Neuronal stem cell (in vitro differentiated cells): ENCODE measurements around the gene ZNF778.

Experiments
- DNase-seq: peaks from one replicate; pipeline ENCODE4 v3.0.0-alpha.2; 2013; ENCODE audit warnings: low spot score
- H2AFZ ChIP-seq: one replicate; pipeline ENCODE4 v1.6.1; 2013; ENCODE audit warnings: mild to moderate bottlenecking, low read length, inconsistent platforms
- H2AK5ac ChIP-seq: 2 replicates; pipeline ENCODE4 v1.6.1; 2013; ENCODE audit warnings: low read depth, mild to moderate bottlenecking, inconsistent platforms, low read length, moderate library complexity, mixed read lengths
- H2BK120ac ChIP-seq: 2 replicates; pipeline ENCODE4 v1.6.1; 2013; ENCODE audit warnings: low read depth, mild to moderate bottlenecking, inconsistent platforms, low read length, moderate library complexity, mixed read lengths
- H2BK12ac ChIP-seq: one replicate; pipeline ENCODE4 v1.6.1; 2013; ENCODE audit warnings: low read length, inconsistent platforms
- H2BK15ac ChIP-seq: 2 replicates; pipeline ENCODE4 v1.6.1; 2013; ENCODE audit warnings: mild to moderate bottlenecking, low read length, inconsistent platforms, mixed read lengths
- H2BK5ac ChIP-seq: one replicate; pipeline ENCODE4 v1.6.1; 2013; ENCODE audit warnings: inconsistent platforms, mild to moderate bottlenecking, low read length, moderate library complexity
- H3K14ac ChIP-seq: one replicate; pipeline ENCODE4 v1.6.1; 2013; ENCODE audit warnings: low read length, inconsistent platforms
- H3K18ac ChIP-seq: 2 replicates; pipeline ENCODE4 v1.6.1; 2013; ENCODE audit warnings: low read length, inconsistent platforms
- H3K23ac ChIP-seq: 2 replicates; pipeline ENCODE4 v1.6.1; 2013; ENCODE audit warnings: low read depth, mild to moderate bottlenecking, mixed read lengths, low read length, inconsistent platforms; ENCODE audit not compliant: poor library complexity
- H3K27ac ChIP-seq: replicated peaks from 3 replicates; pipeline ENCODE4 v1.5.1; 2013; ENCODE audit warnings: low read length, inconsistent platforms
- H3K27me3 ChIP-seq, 3 experiments: 2 replicates each; pipeline ENCODE4 v1.6.1; 2013; ENCODE audit warnings: low read length in 3 of 3, mild to moderate bottlenecking in 2 of 3, inconsistent platforms in 1 of 3, low read depth in 1 of 3, mixed read lengths in 1 of 3, moderate library complexity in 1 of 3; ENCODE audit not compliant: control insufficient read depth in 3 of 3, insufficient read depth in 3 of 3
- H3K36me3 ChIP-seq, 2 donors: replicated peaks in 1 of 2; 2 replicates each; pipeline ENCODE4 v1.6.1; 2013; ENCODE audit warnings: low read length in 2 of 2; ENCODE audit not compliant: control insufficient read depth in 2 of 2, insufficient read depth in 2 of 2
- H3K4ac ChIP-seq: 2 replicates; pipeline ENCODE4 v1.6.1; 2013; ENCODE audit warnings: inconsistent platforms, mild to moderate bottlenecking, low read length, moderate library complexity
- H3K4me1 ChIP-seq, 2 donors: 1 replicate in 1 of 2; 2 replicates in 1 of 2; pipeline ENCODE4 v1.6.1; 2013; ENCODE audit warnings: low read length in 2 of 2, low read depth in 1 of 2; ENCODE audit not compliant: control insufficient read depth in 2 of 2, insufficient read depth in 1 of 2
- H3K4me2 ChIP-seq: one replicate; pipeline ENCODE4 v1.6.1; 2013; ENCODE audit warnings: mild to moderate bottlenecking, low read length, inconsistent platforms; ENCODE audit not compliant: insufficient read depth, poor library complexity, severe bottlenecking
- H3K4me3 ChIP-seq, 2 donors: 2 replicates each; pipeline ENCODE4 v1.5.1; 2013; ENCODE audit warnings: low read length in 2 of 2, mild to moderate bottlenecking in 2 of 2, inconsistent platforms in 1 of 2, moderate library complexity in 1 of 2
- H3K79me1 ChIP-seq: one replicate; pipeline ENCODE4 v1.6.1; 2013; ENCODE audit warnings: low read depth, mild to moderate bottlenecking, inconsistent platforms, low read length, moderate library complexity
- H3K9ac ChIP-seq: one replicate; pipeline ENCODE4 v1.6.1; 2013; ENCODE audit warnings: mild to moderate bottlenecking, low read depth, low read length, inconsistent platforms; ENCODE audit not compliant: poor library complexity
- H3K9me3 ChIP-seq, 2 donors: replicated peaks in 1 of 2; 2 replicates each; pipeline versions ENCODE3 to v1.6.1; 2013; ENCODE audit warnings: low read length in 2 of 2, mild to moderate bottlenecking in 2 of 2, inconsistent platforms in 1 of 2, low read depth in 1 of 2, mixed read lengths in 1 of 2, moderate library complexity in 1 of 2; ENCODE audit not compliant: control insufficient read depth in 2 of 2, insufficient read depth in 1 of 2
- H4K8ac ChIP-seq: one replicate; pipeline ENCODE4 v1.6.1; 2013; ENCODE audit warnings: low read depth, mild to moderate bottlenecking, inconsistent platforms, low read length, moderate library complexity
- H4K91ac ChIP-seq: one replicate; pipeline ENCODE4 v1.6.1; 2013; ENCODE audit warnings: low read length, low read depth, mild to moderate bottlenecking, inconsistent platforms; ENCODE audit not compliant: poor library complexity
- WGBS, 2 donors: extraction: QIAGEN DNeasy Blood & Tissue Kit; methylation state at CpG; one replicate each; pipeline ENCODE4 v1.1.7; 2013; ENCODE audit warnings: missing lambda C conversion rate in 2 of 2, mixed read lengths in 1 of 2; ENCODE audit not compliant: insufficient read length in 2 of 2, insufficient replicate concordance in 1 of 2; ENCODE audit errors: extremely low coverage in 2 of 2; 5-methylcytosine and 5-hydroxymethylcytosine counted together

Gene ZNF778

GRCh38 chr16:89200850-89201411 lies 16.6 kb upstream of the ZNF778 start:
- H3K9me3 ChIP-seq, result peaks cover 6 to 7% of the 10 kb centered on the region in 2 donors
- DNase-seq, result no peak
- H3K23ac ChIP-seq, result peak overlapping the region; percentile 1
- H3K27me3 ChIP-seq, result peaks cover 15 to 56% (median 43%) of the 10 kb centered on the region in 3 experiments
- no peak overlapping the region for H2BK120ac ChIP-seq
- H2BK12ac ChIP-seq, result peak overlapping the region; percentile 58
- peak overlapping the region; percentile 86 for H2AFZ ChIP-seq
- H3K9ac ChIP-seq, result peak overlapping the region; percentile 84
- H3K14ac ChIP-seq, result no peak overlapping the region
- peaks cover 3 to 22% of the 10 kb centered on the region in 2 donors for H3K4me1 ChIP-seq
- no peak overlapping the region for H3K4ac ChIP-seq
- H3K27ac ChIP-seq, result no peak overlapping the region
- peak overlapping the region; percentile 46 to 84 for H3K4me3 ChIP-seq
- peak overlapping the region; percentile 83 for H3K18ac ChIP-seq
- H2BK15ac ChIP-seq, result peak overlapping the region; percentile 3
- H4K91ac ChIP-seq, result no peak overlapping the region
- H2AK5ac ChIP-seq, result no peak overlapping the region
- no CpG with 5 or more reads among the region's 58 CpGs for WGBS, 2 donors
- H3K79me1 ChIP-seq, result peaks cover 2% of the 10 kb centered on the region
- H3K36me3 ChIP-seq, result no peaks in the 10 kb centered on the region
- H4K8ac ChIP-seq, result peak overlapping the region; percentile 3
- peak overlapping the region; percentile 53 for H2BK5ac ChIP-seq
- peak overlapping the region; percentile 80 for H3K4me2 ChIP-seq

DNA sequence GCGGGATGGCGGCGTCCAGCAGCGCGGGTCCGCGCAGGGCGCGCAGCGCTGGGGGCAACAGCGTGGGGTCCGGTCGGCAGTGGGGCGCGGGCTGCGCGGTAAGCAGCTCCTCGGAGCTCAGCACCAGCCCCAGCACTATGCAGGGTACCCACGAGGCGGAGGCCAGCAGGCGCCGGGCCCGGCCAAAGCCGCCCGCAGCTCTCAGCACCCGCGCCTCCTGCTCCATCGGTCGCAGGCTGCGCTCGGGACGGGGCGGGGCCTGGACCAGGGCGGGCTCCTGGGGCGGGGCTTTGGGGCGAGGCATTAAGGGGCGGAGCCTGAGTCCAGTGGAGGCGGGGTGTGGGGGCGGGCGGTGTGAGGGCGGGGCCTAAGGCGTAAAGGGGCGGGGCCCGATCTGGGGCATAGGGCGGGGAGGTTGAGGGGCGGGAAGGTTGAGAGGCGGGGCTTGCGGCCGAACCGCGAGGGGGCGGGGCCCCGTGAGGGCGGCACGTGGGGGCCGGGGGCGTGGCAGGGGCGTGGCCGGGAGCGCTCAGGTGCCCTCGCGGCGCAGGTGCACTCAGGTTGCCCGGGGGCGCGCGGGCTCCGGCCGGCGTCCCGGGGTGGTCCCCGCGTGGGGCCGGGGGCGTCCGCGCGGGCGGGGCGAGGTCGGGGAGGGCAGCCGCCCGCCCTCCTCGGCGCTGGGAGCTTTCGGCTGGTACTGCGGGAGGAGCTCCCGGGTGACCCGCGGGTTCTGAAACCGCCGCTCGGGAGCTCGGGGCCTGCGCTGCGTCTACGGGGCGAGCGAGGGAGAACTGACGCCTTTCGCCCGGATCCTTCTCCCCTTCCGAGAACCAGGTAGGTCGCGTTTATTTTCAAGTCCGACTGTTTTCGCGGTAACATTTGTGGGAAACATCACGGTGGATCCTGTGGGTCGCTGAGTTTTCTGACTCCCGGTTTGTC lies 15.8 kb upstream of the ZNF778 start:
- H3K27me3 ChIP-seq, result peaks cover 15 to 56% (median 43%) of the 10 kb centered on the region in 3 experiments
- peak overlapping the region; percentile 58 for H2BK12ac ChIP-seq
- DNase-seq, result peak; percentile 84

DNA sequence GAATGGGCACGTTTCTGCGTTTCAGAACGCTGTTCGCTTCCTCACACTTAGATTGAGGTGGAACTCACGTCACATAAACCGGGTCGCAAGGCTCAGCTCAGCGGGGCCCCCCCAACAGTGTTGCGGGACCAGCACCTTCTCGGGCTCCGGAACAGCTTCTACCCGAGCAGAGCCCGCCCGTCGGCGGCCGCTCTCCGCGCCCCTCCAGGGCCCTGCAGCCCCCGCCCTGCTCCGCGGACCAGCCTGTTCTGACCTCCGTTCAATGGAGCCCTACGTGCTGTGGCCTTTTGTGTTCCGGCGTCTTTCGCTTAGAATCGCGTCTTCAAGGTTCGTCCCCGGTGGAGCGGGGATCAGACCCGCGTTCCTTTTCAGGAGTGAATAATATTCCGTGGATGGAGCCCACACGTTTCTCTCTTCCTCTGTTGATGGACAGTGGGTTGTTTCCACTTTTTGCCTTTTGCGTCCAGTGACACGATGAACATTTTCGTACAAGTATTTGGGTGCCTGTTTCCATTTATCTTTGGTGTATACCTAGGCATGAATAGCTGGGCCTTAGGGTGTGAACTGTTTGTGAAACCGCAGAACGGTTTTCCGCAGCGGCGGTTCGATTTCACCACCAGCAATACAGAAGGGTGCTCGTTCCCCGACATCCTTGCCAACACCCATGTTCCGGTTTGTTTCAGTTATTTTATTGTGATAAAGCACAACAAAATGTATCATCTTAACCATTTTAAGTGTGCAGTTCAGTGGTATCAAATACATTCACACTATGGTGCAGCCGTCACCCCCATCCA lies 14.9 kb upstream of the ZNF778 start:
- H4K91ac ChIP-seq, result no peak overlapping the region

More for the DNA sequence above, 15.8 kb upstream of the ZNF778 start:
- no CpG with 5 or more reads among the region's 111 CpGs for WGBS, 2 donors
- Histone ChIP-seq H3K23ac (no peak overlapping the region), H3K14ac (peak overlapping the region; percentile 21), H2AK5ac (no peak overlapping the region), H4K91ac (no peak overlapping the region), H2AFZ (peak overlapping the region; percentile 86), H2BK15ac (no peak overlapping the region), H2BK120ac (no peak overlapping the region), H2BK5ac (peak overlapping the region; percentile 24), H3K9me3 (peaks cover 6 to 7% of the 10 kb centered on the region in 2 donors), H4K8ac (peak overlapping the region; percentile 3), H3K4me1 (peaks cover 3 to 22% of the 10 kb centered on the region in 2 donors), H3K79me1 (peaks cover 2% of the 10 kb centered on the region), H3K4me3 (peak overlapping the region; percentile 46 to 84), H3K4me2 (peak overlapping the region; percentile 80), H3K4ac (no peak overlapping the region), H3K36me3 (no peaks in the 10 kb centered on the region), H3K27ac (no peak overlapping the region), H3K9ac (peak overlapping the region; percentile 84), H3K18ac (peak overlapping the region; percentile 83)

More for the DNA sequence above, 14.9 kb upstream of the ZNF778 start:
- H3K4ac ChIP-seq, result no peak overlapping the region
- H3K4me2 ChIP-seq, result no peak overlapping the region
- peak overlapping the region in 1 of 2 donors; percentile 29 for H3K4me3 ChIP-seq
- H2BK5ac ChIP-seq, result no peak overlapping the region
- H3K14ac ChIP-seq, result no peak overlapping the region
- no peak overlapping the region for H2BK120ac ChIP-seq
- DNase-seq, result no peak
- no peak overlapping the region for H3K23ac ChIP-seq
- no peak overlapping the region for H3K18ac ChIP-seq
- H3K79me1 ChIP-seq, result peaks cover 2% of the 10 kb centered on the region
- H3K27me3 ChIP-seq, result peaks cover 15 to 48% (median 43%) of the 10 kb centered on the region in 3 experiments
- H4K8ac ChIP-seq, result no peak overlapping the region
- H3K9me3 ChIP-seq, result peaks cover 6 to 7% of the 10 kb centered on the region in 2 donors
- no peak overlapping the region for H3K9ac ChIP-seq
- no peak overlapping the region for H2BK12ac ChIP-seq
- H2AFZ ChIP-seq, result peak overlapping the region; percentile 73
- H3K4me1 ChIP-seq, result peaks cover 3 to 22% of the 10 kb centered on the region in 2 donors
- H3K27ac ChIP-seq, result no peak overlapping the region
- no CpG with 5 or more reads among the region's 49 CpGs for WGBS, 2 donors
- no peak overlapping the region for H2AK5ac ChIP-seq
- H2BK15ac ChIP-seq, result no peak overlapping the region
- no peaks in the 10 kb centered on the region for H3K36me3 ChIP-seq
